Measurements from ENCODE around the gene H2BK1.

Gene H2BK1

DNA sequence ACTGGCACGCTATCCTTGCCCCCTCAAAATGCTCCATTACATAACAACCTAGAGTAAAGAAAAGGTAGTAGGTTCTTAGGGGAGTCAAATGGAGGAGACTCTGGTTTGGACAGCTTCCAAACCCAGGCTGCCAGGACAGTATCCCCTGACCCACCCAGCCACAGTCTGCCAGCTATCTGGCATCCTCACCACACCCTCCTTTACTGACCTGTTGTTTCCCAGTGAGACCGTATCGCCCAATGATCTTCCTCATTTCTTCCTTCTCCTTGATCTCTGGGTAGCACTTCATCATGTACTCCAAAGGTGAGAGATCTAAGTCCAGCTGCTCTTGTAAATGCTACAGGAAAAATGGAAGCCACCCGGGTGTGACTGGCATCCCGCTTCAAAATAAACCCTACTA is 5.1 kb upstream of the H2BK1 start:
- CTCF ChIA-PET: no interaction called here
- DNase-seq (ENCODE audit: extremely low spot score): no peak
- TF ChIP-seq SUZ12 (IDR thresholded peaks at IDR 0.05) (no peak), ARNT (IDR thresholded peaks at IDR 0.05) (no peak), ZNF384 (IDR thresholded peaks at IDR 0.05) (no peak), FOXA1 (IDR thresholded peaks at IDR 0.05) (no peak), L3MBTL2 (conservative IDR thresholded peaks at IDR 0.05) (no peak), CTBP1 (IDR thresholded peaks at IDR 0.05; ENCODE audit: borderline replicate concordance) (no peak), LEF1 (IDR thresholded peaks at IDR 0.05; ENCODE audit: borderline replicate concordance) (no peak), BHLHE40 (IDR thresholded peaks at IDR 0.05; ENCODE audit: borderline replicate concordance) (no peak), SP1 (IDR thresholded peaks at IDR 0.05) (no peak), PKNOX1 (IDR thresholded peaks at IDR 0.05) (no peak), HDGF (IDR thresholded peaks at IDR 0.05; ENCODE audit: borderline replicate concordance) (no peak), FOXK2 (IDR thresholded peaks at IDR 0.05) (no peak), FOXM1 (IDR thresholded peaks at IDR 0.05; ENCODE audit: borderline replicate concordance) (no peak), NFRKB (IDR thresholded peaks at IDR 0.05) (no peak), TARDBP (IDR thresholded peaks at IDR 0.05) (no peak)
- POLR2A ChIA-PET: interaction anchor here (10.6 kb wide), 1 partner anchor 11 kb away, joined by 90 read pairs; the partner anchor contains the start of gene ABCF2

DNA sequence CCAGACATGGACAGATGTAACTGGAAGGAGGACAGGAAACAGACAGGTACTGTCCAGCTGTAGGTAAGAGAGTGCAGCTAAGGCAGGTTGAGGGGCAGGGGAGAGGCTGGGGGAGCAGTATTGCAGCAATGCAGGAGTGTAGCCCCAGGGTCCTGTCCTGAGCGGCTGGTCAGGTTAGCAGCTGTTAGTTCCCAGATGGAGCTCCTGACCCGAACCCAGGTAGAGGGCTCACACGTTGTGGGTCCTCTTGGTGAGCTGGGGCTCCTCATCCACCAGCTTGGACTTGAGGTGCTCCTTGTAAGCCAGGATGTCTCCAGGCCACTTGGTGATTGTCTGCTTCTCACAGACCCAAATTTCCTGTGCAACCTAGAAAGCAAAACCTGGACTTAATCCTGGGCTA is 3.5 kb upstream of the H2BK1 start:
- DNase-seq (ENCODE audit: extremely low spot score): no peak
- CTCF ChIA-PET: interaction anchor here (0.6 to 0.9 kb wide), 3 partner anchors 23 to 229 kb away, joined by 3 read pairs; no protein-coding TSS in a partner anchor
- POLR2A ChIA-PET: interaction anchor here (1.0 to 10.6 kb wide), 3 partner anchors 10 to 18 kb away, joined by 3 to 90 read pairs (median 6); partner anchors contain the start of genes ABCF2 and CHPF2

GRCh38 chr7:151212626-151213025 is 2.3 kb upstream of the H2BK1 start:
- POLR2A ChIA-PET: interaction anchor here (1.5 to 10.6 kb wide), 2 partner anchors 14 to 20 kb away, joined by 6 to 90 read pairs; partner anchors contain the start of genes ABCF2 and CHPF2
- CTCF ChIA-PET: no interaction called here
- TF ChIP-seq SP1 (IDR thresholded peaks at IDR 0.05): no peak
- TF ChIP-seq FOXK2 (IDR thresholded peaks at IDR 0.05): no peak
- no peak for TF ChIP-seq FOXM1 (IDR thresholded peaks at IDR 0.05; ENCODE audit: borderline replicate concordance)
- no peak for TF ChIP-seq L3MBTL2 (conservative IDR thresholded peaks at IDR 0.05)
- TF ChIP-seq LEF1 (IDR thresholded peaks at IDR 0.05; ENCODE audit: borderline replicate concordance): no peak
- TF ChIP-seq CTBP1 (IDR thresholded peaks at IDR 0.05; ENCODE audit: borderline replicate concordance): no peak
- TF ChIP-seq TARDBP (IDR thresholded peaks at IDR 0.05): no peak
- TF ChIP-seq NFRKB (IDR thresholded peaks at IDR 0.05): no peak
- TF ChIP-seq ZNF384 (IDR thresholded peaks at IDR 0.05): no peak
- TF ChIP-seq HDGF (IDR thresholded peaks at IDR 0.05; ENCODE audit: borderline replicate concordance): no peak
- no peak for TF ChIP-seq PKNOX1 (IDR thresholded peaks at IDR 0.05)
- no peak for TF ChIP-seq ARNT (IDR thresholded peaks at IDR 0.05)
- TF ChIP-seq FOXA1 (IDR thresholded peaks at IDR 0.05): no peak
- no peak for TF ChIP-seq SUZ12 (IDR thresholded peaks at IDR 0.05)
- DNase-seq (ENCODE audit: extremely low spot score): no peak

More for the DNA sequence above, 3.5 kb upstream of the H2BK1 start:
- TF ChIP-seq PKNOX1 (IDR thresholded peaks at IDR 0.05): no peak
- no peak for TF ChIP-seq L3MBTL2 (conservative IDR thresholded peaks at IDR 0.05)
- TF ChIP-seq TARDBP (IDR thresholded peaks at IDR 0.05): no peak
- TF ChIP-seq ARNT (IDR thresholded peaks at IDR 0.05): no peak
- no peak for TF ChIP-seq LEF1 (IDR thresholded peaks at IDR 0.05; ENCODE audit: borderline replicate concordance)
- no peak for TF ChIP-seq SP1 (IDR thresholded peaks at IDR 0.05)
- no peak for TF ChIP-seq HDGF (IDR thresholded peaks at IDR 0.05; ENCODE audit: borderline replicate concordance)
- no peak for TF ChIP-seq NFRKB (IDR thresholded peaks at IDR 0.05)
- TF ChIP-seq FOXM1 (IDR thresholded peaks at IDR 0.05; ENCODE audit: borderline replicate concordance): no peak
- TF ChIP-seq FOXA1 (IDR thresholded peaks at IDR 0.05): no peak
- TF ChIP-seq SUZ12 (IDR thresholded peaks at IDR 0.05): no peak
- no peak for TF ChIP-seq ZNF384 (IDR thresholded peaks at IDR 0.05)
- no peak for TF ChIP-seq BHLHE40 (IDR thresholded peaks at IDR 0.05; ENCODE audit: borderline replicate concordance)
- no peak for TF ChIP-seq FOXK2 (IDR thresholded peaks at IDR 0.05)
- TF ChIP-seq ELF4 (IDR thresholded peaks at IDR 0.05): no peak
- no peak for TF ChIP-seq CTBP1 (IDR thresholded peaks at IDR 0.05; ENCODE audit: borderline replicate concordance)

DNA sequence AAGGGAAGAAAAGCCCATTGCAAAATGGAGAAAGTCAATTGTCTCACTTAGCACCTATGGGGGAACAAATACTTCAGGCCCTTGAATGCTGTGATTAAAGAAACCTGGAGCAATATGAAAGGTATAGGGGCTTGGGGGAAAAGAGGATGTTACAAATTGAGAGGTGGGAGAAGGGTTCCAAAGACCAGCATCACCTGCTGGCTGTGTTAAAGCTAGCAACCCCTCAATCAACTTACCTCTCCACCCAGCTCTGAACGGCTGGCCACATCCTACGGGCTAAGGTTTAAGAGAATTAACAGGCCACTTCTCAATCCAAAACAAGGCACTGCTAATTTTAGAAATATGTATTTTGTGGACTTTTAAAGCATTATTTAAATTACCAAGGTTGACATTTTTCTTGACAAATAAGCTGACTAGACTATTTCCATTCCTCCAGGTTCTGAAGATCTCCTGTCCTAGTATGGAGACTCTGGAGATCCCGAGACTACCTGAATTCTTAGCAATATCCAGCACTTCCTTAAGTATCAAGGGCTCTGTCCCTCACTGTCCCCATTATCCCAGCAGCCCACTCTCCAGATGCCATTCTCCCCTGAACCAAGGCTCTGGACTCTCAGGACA is 976 bp upstream of the H2BK1 start:
- TF ChIP-seq FOXA1 (IDR thresholded peaks at IDR 0.05) (no peak), FOXK2 (IDR thresholded peaks at IDR 0.05) (no peak), TARDBP (IDR thresholded peaks at IDR 0.05) (no peak), BHLHE40 (IDR thresholded peaks at IDR 0.05; ENCODE audit: borderline replicate concordance) (no peak), HDGF (IDR thresholded peaks at IDR 0.05; ENCODE audit: borderline replicate concordance) (no peak), FOXM1 (IDR thresholded peaks at IDR 0.05; ENCODE audit: borderline replicate concordance) (no peak), CTBP1 (IDR thresholded peaks at IDR 0.05; ENCODE audit: borderline replicate concordance) (no peak), ZNF384 (IDR thresholded peaks at IDR 0.05) (no peak), NFRKB (IDR thresholded peaks at IDR 0.05) (no peak), SUZ12 (IDR thresholded peaks at IDR 0.05) (no peak)
- POLR2A ChIA-PET: interaction anchor here (0.6 to 10.6 kb wide), 3 partner anchors 16 to 47 kb away, joined by 3 to 90 read pairs (median 3); partner anchors contain the start of gene ABCF2
- CTCF ChIA-PET: interaction anchor here (1.3 kb wide), 1 partner anchor 16 kb away, joined by 4 read pairs; the partner anchor contains the start of gene ABCF2

GRCh38 chr7:151209588-151209987 is 700 bp downstream of the H2BK1 start:
- ChIA-PET POLR2A (interaction anchor here (10.6 kb wide), 1 partner anchor 17 kb away, joined by 90 read pairs; the partner anchor contains the start of gene ABCF2), CTCF (no interaction called here)
- TF ChIP-seq HDGF (IDR thresholded peaks at IDR 0.05; ENCODE audit: borderline replicate concordance) (no peak), NFRKB (IDR thresholded peaks at IDR 0.05) (no peak), BHLHE40 (IDR thresholded peaks at IDR 0.05; ENCODE audit: borderline replicate concordance) (no peak), PKNOX1 (IDR thresholded peaks at IDR 0.05) (no peak), SP1 (IDR thresholded peaks at IDR 0.05) (no peak), CTBP1 (IDR thresholded peaks at IDR 0.05; ENCODE audit: borderline replicate concordance) (no peak), LEF1 (IDR thresholded peaks at IDR 0.05; ENCODE audit: borderline replicate concordance) (no peak), ZNF384 (IDR thresholded peaks at IDR 0.05) (no peak), FOXA1 (IDR thresholded peaks at IDR 0.05) (no peak), L3MBTL2 (conservative IDR thresholded peaks at IDR 0.05) (no peak), FOXM1 (IDR thresholded peaks at IDR 0.05; ENCODE audit: borderline replicate concordance) (no peak), ELF4 (IDR thresholded peaks at IDR 0.05) (no peak), TARDBP (IDR thresholded peaks at IDR 0.05) (no peak), FOXK2 (IDR thresholded peaks at IDR 0.05) (no peak), SUZ12 (IDR thresholded peaks at IDR 0.05) (no peak), ARNT (IDR thresholded peaks at IDR 0.05) (no peak)
- no peak for DNase-seq (ENCODE audit: extremely low spot score)

More for the DNA sequence above, 976 bp upstream of the H2BK1 start:
- no peak for DNase-seq (ENCODE audit: extremely low spot score)

All from HEK293T (cell line).